NCI-H1694 treated with DMSO at 0.1 percent for 48 hours (cell line): ENCODE data around the gene CELF5.

Experiments
- DNase-seq: peaks from one replicate; lab custom pipeline; 2025; lab: John Stamatoyannopoulos, UW

CELF5 gene

DNA sequence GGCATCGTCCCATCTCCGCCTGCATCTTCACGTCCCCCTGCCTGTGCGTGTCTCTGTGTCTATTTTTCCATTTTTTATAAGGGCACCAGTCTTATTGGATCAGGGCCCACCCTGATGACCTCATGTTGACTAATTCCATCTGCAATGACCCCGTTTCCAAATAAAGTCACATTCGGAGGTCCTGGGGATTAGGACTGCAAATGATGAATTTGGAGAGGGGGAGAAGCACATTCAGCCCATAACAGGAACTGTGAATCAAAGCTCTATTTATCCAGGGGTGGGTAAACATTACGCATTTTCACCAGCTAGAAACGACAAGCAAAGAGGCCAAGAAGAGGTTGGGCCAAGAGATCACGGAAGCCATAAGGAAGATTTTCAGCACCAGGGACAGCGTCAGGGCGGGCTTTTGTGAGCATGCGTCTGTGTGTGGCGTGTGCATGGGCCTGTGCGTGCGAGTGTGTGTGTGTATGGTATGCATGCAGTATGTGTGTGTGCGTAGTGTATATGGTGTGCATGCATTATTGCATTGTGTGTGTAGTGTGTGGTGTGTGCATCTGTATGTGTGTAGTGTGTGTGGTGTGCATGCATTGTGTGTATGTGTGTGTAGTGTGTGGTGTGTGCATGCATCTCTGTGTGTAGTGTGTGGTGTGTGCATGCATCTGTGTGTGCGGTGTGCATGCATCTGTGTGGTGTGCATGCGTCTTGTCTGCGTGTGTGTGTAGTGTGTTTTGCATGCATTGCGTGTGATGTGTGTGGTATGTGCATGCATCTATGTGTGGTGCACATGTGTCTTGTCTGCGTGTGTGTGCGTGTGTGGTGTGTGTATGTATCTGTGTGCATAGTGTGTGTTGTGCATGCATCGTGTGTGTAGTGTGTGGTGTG, 19.6 kb downstream of the CELF5 start:
- no peak for DNase-seq

- no peak for DNase-seq
These were observed 20.6 kb downstream of the CELF5 start for GRCh38 chr19:3245050-3245449.

DNA sequence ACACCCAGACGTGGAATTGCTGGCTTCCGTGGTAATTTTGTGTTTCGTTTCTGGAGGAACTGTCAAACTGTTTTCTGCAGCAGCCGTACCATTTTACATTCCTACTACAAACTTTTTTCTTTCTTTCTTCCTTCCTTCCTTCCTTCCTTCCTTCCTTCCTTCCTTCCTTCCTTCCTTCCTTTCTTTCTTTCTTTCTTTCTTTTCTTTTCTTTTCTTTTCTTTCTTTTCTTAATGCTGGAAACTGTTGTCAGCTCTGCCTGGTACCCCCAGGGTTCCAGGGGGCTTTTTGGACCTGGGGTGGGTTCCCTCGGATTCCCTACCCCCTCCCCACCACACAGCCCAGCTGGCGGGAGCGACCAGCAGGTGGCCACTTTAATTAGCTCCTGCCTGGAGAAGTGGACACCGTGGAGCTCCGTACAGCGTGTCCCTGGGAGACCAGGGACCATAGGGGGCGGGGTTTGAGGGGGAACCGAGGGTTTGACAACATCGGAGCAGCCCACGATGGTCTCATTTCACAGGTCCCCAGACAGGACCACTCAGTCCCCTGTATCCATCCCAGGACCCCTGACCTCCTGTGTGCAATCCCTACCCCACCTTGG, 24.4 kb downstream of the CELF5 start:
- no peak for DNase-seq

- DNase-seq = no peak
These were observed 24.9 kb downstream of the CELF5 start for GRCh38 chr19:3249408-3249807.

- no peak for DNase-seq
These were observed 26.2 kb downstream of the CELF5 start for GRCh38 chr19:3250675-3251074.

GRCh38 chr19:3251229-3251628, 26.8 kb downstream of the CELF5 start:
- no peak for DNase-seq

GRCh38 chr19:3252650-3253049, 28.2 kb downstream of the CELF5 start:
- no peak for DNase-seq

DNA sequence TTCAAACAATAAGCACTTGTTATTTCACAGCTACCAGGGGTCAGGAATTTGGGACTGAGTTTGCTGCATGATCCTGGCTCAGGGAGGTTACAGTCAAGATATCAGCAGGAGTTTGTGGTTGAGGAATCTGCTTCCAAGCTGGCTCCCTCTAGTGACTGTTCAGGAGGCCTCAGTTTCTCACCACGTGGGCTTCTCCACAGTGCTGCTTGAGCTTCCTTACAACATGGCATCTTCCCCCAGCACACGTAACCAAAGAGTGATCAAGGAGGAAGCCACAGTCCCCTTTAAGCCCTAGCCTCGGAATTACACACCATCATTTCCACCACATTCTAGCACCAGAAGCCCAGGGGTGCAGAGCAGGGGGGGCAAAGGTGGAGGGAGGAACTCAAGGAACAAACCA, 28.8 kb downstream of the CELF5 start:
- DNase-seq = no peak

DNA sequence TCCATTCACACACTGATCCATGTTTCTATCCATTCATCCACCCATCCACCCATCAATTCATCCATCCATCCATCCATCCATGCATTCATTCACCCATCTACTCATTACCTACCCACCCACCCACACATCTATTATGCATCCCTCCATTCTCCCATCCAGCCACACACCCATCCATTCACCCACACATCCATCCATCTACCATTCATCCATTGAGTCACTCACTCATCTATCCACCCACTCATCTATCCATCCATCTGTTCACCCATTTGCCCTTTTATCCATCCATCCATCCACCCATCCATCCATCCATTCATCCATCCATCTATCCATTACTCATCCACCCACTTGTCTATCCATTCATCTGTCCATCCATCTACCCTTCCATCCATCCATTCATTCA, 30.1 kb downstream of the CELF5 start:
- DNase-seq = no peak

DNA sequence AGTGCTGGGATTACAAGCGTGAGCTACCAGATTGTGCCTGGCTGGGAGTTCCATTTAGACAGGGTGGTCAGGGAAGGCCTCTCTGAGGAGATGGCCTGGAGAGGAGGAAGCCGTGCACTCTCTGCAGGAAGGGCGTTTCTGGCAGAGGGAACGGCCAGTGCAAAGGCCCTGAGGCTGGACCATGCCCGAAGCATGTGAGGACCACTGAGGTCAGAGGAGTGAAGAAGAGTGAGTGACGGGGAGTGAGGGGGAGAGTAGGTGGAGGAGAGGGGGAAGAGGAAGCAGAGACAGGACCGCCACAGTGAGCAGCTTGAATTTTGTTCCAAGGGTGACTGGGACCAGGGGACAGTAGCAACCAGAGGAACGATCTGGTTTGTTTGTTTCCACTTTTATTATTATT, 32.6 kb downstream of the CELF5 start:
- no peak for DNase-seq

GRCh38 chr19:3262362-3262761, 37.9 kb downstream of the CELF5 start:
- DNase-seq = no peak

GRCh38 chr19:3263866-3264265, 39.4 kb downstream of the CELF5 start:
- DNase-seq = no peak

DNA sequence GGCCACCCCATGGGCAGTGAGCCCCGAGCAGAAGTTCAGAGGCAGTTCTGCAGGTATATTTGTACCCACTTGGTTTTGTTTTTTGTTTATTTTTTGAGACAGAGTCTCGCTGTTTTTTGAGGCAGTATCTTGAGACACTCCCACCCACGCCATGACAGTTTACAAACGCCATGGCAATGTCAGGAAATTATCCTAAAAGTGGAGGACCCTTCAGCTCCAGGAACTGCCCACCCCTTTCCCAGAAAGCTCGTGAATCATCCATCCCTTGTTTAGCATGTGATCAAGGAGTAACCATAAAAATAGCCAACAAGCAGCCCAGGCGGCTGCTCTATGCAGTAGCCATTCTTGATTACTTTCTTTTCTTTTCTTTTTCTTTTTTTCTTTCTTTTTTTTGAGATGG, 41.0 kb downstream of the CELF5 start:
- DNase-seq = no peak

- no peak for DNase-seq
These were observed 41.7 kb downstream of the CELF5 start for GRCh38 chr19:3266092-3266693.

DNA sequence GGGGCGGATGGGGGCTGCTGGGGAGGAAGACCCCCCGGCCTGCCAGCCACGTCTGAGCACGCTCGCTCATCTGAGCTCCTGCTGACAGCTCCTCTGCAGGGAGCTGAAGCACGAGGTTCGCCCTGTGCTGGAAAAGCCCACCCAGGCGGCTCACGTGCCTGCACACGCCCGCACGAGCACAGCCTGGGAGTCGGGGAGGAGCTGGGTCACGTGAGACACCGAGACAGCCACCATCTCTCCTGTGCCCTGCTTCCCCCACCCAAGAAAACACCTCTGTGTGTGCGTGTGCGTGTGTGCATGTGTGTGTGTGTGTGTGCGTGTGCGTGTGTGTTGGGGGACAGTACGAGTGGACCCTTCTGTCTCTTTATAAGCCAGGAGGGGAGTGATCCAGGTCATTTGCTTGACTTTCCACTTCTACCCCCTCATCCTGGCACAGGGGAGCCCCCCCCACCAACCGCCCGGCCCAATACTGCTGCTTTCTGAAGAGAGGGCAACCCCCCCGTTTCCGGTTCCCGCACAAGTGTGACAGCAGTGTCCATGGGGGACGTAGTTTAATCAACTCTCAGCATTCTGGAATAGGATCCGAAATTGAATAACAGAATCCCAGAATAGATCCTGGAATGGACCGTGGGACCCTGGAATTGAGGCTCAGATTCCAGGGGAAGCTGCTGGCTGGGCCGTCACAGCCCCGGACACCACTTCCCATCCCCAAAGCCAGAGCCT, 42.5 kb downstream of the CELF5 start:
- DNase-seq = peak; percentile 53

DNA sequence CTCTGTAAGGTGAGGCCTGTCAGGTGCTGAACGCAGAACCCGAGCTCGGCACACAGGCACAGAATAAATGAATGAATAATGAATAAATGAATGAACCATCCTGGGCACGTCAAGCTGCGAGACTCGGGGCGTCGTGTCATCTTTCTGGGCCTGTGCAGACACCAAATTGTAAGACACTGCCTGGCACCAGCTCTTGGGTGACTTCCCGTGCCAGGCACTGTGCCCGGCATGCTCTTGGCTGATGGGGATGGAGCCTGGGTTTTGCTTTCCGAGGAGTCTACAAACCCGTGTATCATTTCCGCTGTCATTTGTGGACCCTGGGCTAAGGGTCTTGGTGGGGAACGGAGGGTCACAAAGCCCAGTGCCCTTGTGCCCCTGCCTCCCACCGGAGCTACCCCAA, 43.9 kb downstream of the CELF5 start:
- DNase-seq = no peak

GRCh38 chr19:3268763-3269162, 44.3 kb downstream of the CELF5 start:
- DNase-seq = no peak

DNA sequence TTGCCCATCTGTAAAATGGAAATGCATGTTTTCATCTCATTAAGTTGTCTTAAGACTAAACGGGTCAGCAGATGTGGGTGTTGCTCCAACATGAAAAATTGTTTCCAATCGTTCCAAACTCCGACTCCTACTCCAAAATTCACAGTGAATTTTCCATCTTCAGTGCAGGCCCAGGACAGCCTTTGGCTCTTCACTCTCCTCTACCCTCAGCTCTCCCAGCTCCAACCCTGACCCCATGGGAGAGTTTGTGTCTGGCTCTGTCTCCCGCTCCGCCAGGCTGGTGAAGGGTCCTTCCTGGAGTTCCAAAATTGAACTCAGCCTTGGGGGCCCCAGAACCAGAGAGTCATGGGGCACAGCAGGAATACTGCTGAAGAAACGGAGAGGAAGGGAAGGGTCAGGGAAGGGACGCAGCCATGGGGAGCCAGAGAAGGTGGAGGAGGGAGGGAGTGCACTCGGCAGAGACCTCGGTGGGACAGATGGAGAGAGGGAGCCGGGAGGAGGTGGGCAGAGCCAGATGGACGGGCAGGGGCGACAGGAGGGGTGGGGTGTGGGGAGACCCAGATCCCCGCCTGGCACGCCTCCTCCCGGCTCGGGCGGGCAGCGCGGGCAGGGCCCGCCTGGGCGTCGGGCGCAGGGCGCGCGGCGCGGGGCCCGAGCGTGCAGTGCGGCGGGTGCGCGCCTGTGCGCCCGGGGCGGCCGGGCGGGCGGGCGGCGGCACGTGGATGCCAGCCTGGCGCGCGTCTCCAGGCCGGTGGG, 45.6 kb downstream of the CELF5 start:
- DNase-seq = peak; percentile 59

- DNase-seq = peak; percentile 70
These were observed 46.4 kb downstream of the CELF5 start for GRCh38 chr19:3270902-3271301.

DNA sequence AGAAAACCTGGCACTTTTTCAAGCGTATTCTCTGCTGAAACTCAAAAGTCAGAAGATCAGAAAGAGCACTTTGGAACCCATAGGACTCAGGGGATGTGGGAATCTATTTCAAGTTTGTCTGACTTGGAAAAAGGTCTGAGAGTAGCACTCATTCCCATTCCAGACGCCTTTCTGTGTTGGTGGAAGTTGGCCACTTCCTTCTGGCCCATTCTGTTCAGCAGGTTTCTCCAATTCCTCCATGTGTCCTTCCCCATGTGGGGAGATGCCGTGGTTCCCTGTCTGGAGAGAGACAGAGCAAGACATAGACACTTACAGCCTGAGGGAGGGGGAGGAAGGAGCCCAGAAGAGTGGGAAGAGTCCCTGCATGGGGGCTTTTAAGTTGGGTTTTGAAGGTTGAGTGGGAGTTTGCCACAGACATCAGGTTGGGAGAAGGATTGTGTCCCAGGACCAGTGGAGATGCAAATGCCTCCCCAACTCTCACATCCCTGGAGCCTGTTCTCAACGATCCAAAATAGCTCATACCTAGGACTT, 48.0 kb downstream of the CELF5 start:
- no peak for DNase-seq

DNA sequence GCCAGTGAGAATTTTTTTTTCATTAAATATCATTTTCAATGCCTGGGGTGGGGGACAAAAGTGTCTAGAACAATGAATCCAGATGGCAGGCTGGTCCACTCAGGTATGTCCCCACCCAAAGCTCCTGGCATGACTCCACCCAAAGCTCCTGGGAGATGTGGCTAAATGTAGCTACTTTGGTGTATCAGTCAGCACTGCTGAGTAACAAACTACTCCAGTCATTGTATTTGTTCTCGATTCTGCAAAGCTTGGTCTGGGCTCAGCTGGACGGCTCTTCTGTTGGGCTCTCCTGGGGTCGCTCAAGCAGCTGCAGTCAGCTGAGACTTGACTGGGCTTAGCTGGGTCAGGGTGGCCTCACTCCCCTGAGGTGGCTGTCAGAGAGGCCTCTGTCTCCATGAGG, 48.5 kb downstream of the CELF5 start:
- no peak for DNase-seq
